Karpas-422 (cell line): ENCODE results near the gene LRRC9. TPM values are rescaled to one million over a fixed set of nuclear protein-coding genes. Genes with fewer than 3 reads are reported as not detected.
A peak's percentile ranks its signal among the peaks of the same experiment; 100 is the strongest.

Experiments
- DNase-seq: peaks from one replicate; pipeline ENCODE4 v3.0.0-alpha.2; 2015
- H2AFZ ChIP-seq: fragments of 200-600 bp; sonication (generic); 2 replicates; pipeline ENCODE4 v1.6.1; 2014; ENCODE audit warnings: antibody characterized with exemption, low read length, mixed read lengths
- H3K27ac ChIP-seq: fragments of 200-600 bp; sonication (generic); 2 replicates; pipeline ENCODE4 v1.5.1; 2014; ENCODE audit warnings: mild to moderate bottlenecking, low read length, moderate library complexity
- H3K27me3 ChIP-seq: fragments of 200-600 bp; sonication (generic); 2 replicates; pipeline ENCODE4 v1.6.1; 2014; ENCODE audit warnings: low read length, mixed read lengths
- H3K36me3 ChIP-seq: fragments of 200-600 bp; sonication (generic); 2 replicates; pipeline ENCODE4 v1.6.1; 2014; ENCODE audit warnings: low read length, mixed read lengths; ENCODE audit not compliant: insufficient read depth
- H3K4me1 ChIP-seq: fragments of 200-600 bp; sonication (generic); 2 replicates; pipeline ENCODE4 v1.6.1; 2014; ENCODE audit warnings: mild to moderate bottlenecking, low read length, mixed read lengths
- H3K4me2 ChIP-seq: fragments of 200-600 bp; sonication (generic); 2 replicates; pipeline ENCODE4 v1.6.1; 2014; ENCODE audit warnings: low read length, low read depth, mild to moderate bottlenecking; ENCODE audit not compliant: poor library complexity, severe bottlenecking
- H3K4me3 ChIP-seq: fragments of 200-600 bp; sonication (generic); 2 replicates; pipeline ENCODE4 v1.5.1; 2014; ENCODE audit warnings: mild to moderate bottlenecking, antibody characterized with exemption, low read length, mixed read lengths
- H3K79me2 ChIP-seq: fragments of 200-600 bp; sonication (generic); 2 replicates; pipeline ENCODE4 v1.6.1; 2014; ENCODE audit warnings: mild to moderate bottlenecking, low read length, mixed read lengths
- H3K9ac ChIP-seq: fragments of 200-600 bp; sonication (generic); 2 replicates; pipeline ENCODE4 v1.6.0; 2014; ENCODE audit warnings: low read length
- H3K9me2 ChIP-seq: fragments of 200-600 bp; sonication (generic), shearing (Covaris generic); replicated peaks from 2 replicates; pipeline ENCODE4 v1.6.0; 2014; ENCODE audit warnings: mild to moderate bottlenecking, low read length, moderate library complexity; ENCODE audit not compliant: insufficient read depth
- H3K9me3 ChIP-seq: fragments of 300-700, 200-600 bp; sonication (generic); 2 replicates; pipeline ENCODE4 v1.6.1; 2014; ENCODE audit warnings: low read length, mixed read lengths
- H4K20me1 ChIP-seq: fragments of 200-600 bp; sonication (generic); 2 replicates; pipeline ENCODE4 v1.6.1; 2014; ENCODE audit warnings: mild to moderate bottlenecking, antibody characterized with exemption, low read length, low read depth; ENCODE audit not compliant: insufficient read depth
- total RNA-seq: library from RNA; depleted of rRNA; stranded (reverse); fragments of >200 nt; shearing (Covaris generic); gene quantifications from 2 replicates; pipeline ENCODE4 v1.2.3, GENCODE V29; 2014; ENCODE audit warnings: low replicate concordance; rRNA removed

The LRRC9 gene
- total RNA-seq: not detected in 2 replicates

DNA sequence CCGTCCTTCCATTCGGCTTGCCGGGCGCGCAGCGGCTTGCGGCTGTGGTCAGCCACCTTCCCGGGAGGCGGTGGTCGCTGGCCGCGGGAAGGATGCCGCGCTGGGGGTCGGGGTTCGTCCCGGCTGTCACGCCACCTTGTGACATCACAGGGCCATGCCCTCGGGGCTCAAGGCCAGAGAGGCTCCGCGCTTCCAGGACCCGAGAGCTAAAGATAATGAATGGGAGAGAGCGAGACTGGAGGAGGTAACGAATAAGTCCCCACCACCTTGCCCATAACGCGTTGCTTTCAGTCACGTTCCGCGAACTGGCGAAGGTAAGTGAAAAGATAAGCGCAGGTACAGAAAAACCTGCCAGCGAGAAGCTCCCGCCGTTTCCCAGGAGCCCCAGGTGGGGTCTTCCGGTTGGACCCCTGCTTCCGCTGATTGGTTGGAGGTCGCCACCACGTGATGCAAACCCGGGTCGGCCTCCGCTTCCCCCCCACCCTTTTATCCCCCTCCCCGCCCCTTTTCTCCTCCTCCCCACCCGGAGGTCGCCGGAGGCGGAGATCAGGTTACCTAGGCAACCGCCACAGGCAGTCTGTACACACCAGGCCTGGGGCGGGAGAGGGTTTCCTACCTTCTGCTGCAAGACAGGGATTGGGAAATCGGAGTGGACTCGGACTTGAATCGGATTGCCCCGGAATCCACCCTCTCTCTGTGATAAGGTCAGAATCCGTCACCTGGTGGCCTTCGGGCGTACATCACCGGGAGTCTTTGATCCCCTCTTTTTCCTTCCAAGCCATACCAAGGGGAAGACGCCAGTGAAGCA is at the start of gene LRRC9:
Gene LRRC9, plus strand, starts transcription at position 575 of the 808 bp plus-strand sequence.
- H3K4me2 ChIP-seq: peak within 1 kb of the TSS; percentile 85
- peak within 1 kb of the TSS; percentile 91 for H2AFZ ChIP-seq
- no peaks in the 10 kb centered on the region for H3K79me2 ChIP-seq
- no peaks in the 10 kb centered on the region for H3K9me2 ChIP-seq
- H3K27ac ChIP-seq: no peak within 1 kb of the TSS
- H3K27me3 ChIP-seq: peaks cover 5% of the 10 kb centered on the region; the same call in 1 of the 2 replicates
- H3K9ac ChIP-seq: peak within 1 kb of the TSS; percentile 59
- H3K9me3 ChIP-seq: no peaks in the 10 kb centered on the region
- no peaks in the 10 kb centered on the region for H3K36me3 ChIP-seq
- H3K4me3 ChIP-seq: peak within 1 kb of the TSS; percentile 73
- DNase-seq: peak; percentile 61
- H4K20me1 ChIP-seq: no peaks in the 10 kb centered on the region
- peaks cover 9% of the 10 kb centered on the region for H3K4me1 ChIP-seq

DNA sequence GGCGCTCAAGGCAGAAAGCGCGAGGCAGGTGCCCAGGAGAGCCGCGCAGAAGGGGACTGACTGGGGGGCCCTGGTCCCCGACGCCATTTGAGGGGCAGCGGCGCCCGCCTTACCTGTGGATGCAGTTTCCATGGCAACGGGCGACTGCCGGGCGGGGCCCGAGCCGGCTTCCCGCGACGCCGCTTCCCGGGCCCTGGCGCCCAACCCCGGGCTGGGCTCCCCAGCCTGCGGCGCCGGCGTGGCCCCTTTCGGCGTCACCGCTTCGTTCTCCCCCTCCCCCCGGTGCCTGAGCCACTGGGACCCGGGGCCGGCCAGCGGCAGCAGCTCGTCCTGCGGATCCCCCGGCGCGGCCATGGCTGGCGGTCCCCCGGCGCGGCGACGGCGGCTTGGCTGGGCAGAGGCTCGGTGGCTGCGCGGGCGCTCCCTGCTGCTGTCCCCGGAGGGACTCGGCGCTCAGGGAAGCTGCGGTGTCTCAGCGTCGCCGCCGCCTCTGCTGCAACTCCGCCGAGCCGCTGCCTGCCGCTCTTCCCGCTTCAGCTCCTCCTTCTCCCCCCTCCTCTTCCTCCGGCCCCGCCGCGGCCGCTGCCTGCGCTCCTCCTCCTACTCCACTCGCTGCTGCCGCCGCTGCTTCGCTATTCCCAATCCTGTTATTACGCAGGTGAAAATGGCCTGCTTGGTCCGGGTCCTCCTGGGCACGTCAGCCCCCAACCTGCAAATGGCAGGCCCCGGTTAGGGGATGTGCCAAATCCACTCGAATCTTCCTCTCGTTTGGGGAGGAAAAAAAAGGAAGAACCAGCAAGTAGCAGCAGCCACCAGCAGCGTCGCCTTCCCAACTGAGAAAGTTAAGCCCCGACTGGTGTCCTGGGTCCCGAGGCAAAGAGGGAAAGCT is 49.4 kb upstream of the LRRC9 start, which contains the start of gene RTN1:
Gene RTN1, minus strand, starts transcription at position 500 of the 889 bp plus-strand sequence. Its CDS starts 146 bp downstream, at position 354.
- H3K9me3 ChIP-seq: no peaks in the 10 kb centered on the region
- peak within 1 kb of the TSS; percentile 89 for H2AFZ ChIP-seq
- H3K9me2 ChIP-seq: no peaks in the 10 kb centered on the region
- peak within 1 kb of the TSS; percentile 88 for H3K4me2 ChIP-seq
- peak within 1 kb of the TSS; percentile 54 for H3K9ac ChIP-seq
- no peaks in the 10 kb centered on the region for H4K20me1 ChIP-seq
- peak; percentile 57 for DNase-seq
- no peak within 1 kb of the TSS for H3K27ac ChIP-seq
- peak within 1 kb of the TSS; percentile 64 for H3K4me3 ChIP-seq
- H3K36me3 ChIP-seq: no peaks in the 10 kb centered on the region
- no peaks in the 10 kb centered on the region for H3K79me2 ChIP-seq
- 0 out of 2 replicates have a peak, but pooled peaks cover 3% of the 10 kb centered on the region for H3K27me3 ChIP-seq
- peaks cover 15% of the 10 kb centered on the region for H3K4me1 ChIP-seq

DNA sequence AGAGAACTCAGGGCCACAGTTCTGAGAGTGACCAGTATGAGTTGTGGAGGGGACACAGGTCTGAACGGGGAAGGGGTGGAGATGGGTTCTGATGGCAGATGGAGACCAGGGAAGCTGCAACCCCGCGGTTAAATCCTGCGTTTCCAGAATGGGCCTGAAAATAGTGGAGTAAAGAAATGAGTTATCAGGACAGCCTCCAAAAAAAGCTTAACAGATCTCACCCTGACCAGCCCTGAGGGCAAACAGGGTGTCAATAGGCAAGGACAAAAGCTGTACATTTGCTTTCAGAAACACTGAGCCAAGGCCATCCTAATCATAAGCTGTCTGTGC is 48.8 kb upstream of the LRRC9 start:
- Histone ChIP-seq H4K20me1 (no peaks in the 10 kb centered on the region), H3K4me2 (peak overlapping the region; percentile 88), H3K36me3 (no peaks in the 10 kb centered on the region), H3K9me2 (no peaks in the 10 kb centered on the region), H2AFZ (peak overlapping the region; percentile 89; the same call in 1 of the 2 replicates), H3K9ac (peak overlapping the region; percentile 54; the same call in 1 of the 2 replicates), H3K4me1 (peaks cover 15% of the 10 kb centered on the region), H3K27me3 (0 out of 2 replicates have a peak, but pooled peaks cover 3% of the 10 kb centered on the region), H3K9me3 (no peaks in the 10 kb centered on the region), H3K4me3 (peak overlapping the region; percentile 64), H3K27ac (no peak overlapping the region), H3K79me2 (no peaks in the 10 kb centered on the region)
- DNase-seq: no peak

DNA sequence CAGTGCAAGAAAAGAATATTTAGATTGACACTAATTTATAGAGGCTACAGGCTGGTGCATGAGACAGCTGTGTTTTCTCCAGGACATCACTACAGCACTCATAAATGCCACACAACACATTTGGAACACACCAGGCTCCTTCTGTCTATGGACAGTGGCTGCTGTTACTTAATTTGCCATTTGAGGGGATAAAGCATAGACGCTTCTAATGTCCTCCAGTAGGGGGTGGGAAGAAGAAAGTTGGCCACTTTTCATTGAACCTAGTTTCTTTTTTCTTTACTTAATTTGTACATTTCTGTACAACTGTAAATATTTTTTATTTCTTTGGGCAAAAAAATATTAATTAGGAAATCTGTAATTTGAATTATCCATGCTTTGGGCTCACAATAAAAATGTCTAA is 37.0 kb upstream of the LRRC9 start:
- Histone ChIP-seq H3K9ac (no peak overlapping the region), H3K4me3 (no peak overlapping the region), H3K79me2 (no peaks in the 10 kb centered on the region), H3K4me2 (no peak overlapping the region), H4K20me1 (no peaks in the 10 kb centered on the region), H3K9me2 (no peaks in the 10 kb centered on the region), H3K27ac (no peak overlapping the region), H2AFZ (no peak overlapping the region), H3K9me3 (no peaks in the 10 kb centered on the region), H3K27me3 (no peaks in the 10 kb centered on the region), H3K36me3 (no peaks in the 10 kb centered on the region), H3K4me1 (no peaks in the 10 kb centered on the region)
- DNase-seq: peak; percentile 60

DNA sequence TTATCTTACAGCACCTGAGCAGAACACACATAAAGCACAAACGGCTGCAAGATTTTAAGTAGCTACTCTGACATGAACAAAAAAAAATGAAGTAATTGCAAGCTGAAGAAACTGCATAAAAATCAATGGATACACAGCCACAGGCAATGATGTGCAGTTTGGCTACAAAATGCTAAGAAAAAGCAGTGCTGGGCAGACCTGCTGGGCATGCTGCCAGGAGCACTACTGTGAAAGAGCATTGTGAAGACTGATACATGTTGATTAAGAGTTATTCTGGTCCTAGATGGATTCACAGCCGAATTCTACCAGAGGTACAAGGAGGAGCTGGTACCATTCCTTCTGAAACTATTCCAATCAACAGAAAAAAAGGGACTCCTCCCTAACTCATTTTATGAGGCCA is 29.3 kb upstream of the LRRC9 start:
- Histone ChIP-seq H3K4me1 (no peaks in the 10 kb centered on the region), H3K4me3 (no peak overlapping the region), H3K36me3 (no peaks in the 10 kb centered on the region), H4K20me1 (no peaks in the 10 kb centered on the region), H2AFZ (no peak overlapping the region), H3K27ac (no peak overlapping the region), H3K4me2 (no peak overlapping the region), H3K9me2 (no peaks in the 10 kb centered on the region), H3K9me3 (no peaks in the 10 kb centered on the region), H3K9ac (no peak overlapping the region), H3K79me2 (no peaks in the 10 kb centered on the region), H3K27me3 (0 out of 2 replicates have a peak, but pooled peaks cover 3% of the 10 kb centered on the region)
- DNase-seq: no peak

DNA sequence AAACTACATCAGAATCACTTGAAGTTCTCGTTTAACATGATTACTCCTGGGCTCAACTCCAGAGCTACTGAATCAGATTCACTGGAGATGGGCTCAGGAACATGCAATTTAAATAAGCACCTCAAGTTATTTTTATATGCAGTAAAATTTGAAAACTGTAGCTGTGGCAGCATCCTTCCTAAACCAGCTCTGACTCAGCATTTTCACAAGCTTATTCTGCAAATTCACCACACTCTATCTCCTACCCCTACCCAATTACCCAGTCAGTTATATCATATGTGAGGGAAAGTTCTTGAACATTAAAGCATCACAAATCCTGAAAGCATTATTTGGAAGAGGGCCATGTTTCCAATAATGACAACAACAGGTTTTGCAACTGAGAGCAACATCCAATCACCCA is 24.2 kb upstream of the LRRC9 start:
- no peak overlapping the region for H3K4me3 ChIP-seq
- H3K36me3 ChIP-seq: no peaks in the 10 kb centered on the region
- H3K9me3 ChIP-seq: no peaks in the 10 kb centered on the region
- no peak for DNase-seq
- no peak overlapping the region for H3K4me2 ChIP-seq
- H3K4me1 ChIP-seq: no peaks in the 10 kb centered on the region
- H3K27me3 ChIP-seq: no peaks in the 10 kb centered on the region
- no peak overlapping the region for H3K27ac ChIP-seq
- H4K20me1 ChIP-seq: no peaks in the 10 kb centered on the region
- H3K9ac ChIP-seq: no peak overlapping the region
- H3K79me2 ChIP-seq: no peaks in the 10 kb centered on the region
- no peaks in the 10 kb centered on the region for H3K9me2 ChIP-seq
- no peak overlapping the region for H2AFZ ChIP-seq

DNA sequence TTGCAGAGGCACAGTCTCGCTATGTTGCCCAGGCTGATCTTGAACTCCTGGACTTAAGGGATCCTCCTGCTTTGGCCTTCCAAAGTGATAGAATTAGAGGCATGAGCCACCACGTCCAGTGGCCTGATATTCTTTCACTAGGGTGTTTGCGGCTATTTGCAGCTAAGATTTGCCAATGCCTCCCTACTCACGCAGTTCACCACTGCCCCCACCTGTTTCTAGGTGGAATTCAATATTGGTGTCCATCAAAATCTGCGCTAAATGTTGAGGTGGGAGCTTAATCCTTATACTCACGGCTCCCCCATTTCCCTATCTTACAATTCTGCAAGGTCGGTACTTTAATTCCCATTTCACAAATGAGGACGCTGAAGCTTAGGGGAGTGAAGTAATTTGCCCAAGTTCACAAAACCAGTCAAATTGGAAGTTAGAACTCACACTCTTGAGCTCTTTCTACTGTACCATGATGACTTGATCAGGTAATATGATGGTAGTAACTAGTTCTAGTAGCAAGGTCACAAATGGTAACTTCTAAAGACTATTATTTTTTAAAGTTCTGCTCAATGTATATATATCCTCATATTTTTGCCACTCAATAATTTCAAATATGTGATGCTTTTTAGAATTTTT is 22.1 kb upstream of the LRRC9 start:
- no peaks in the 10 kb centered on the region for H4K20me1 ChIP-seq
- no peak overlapping the region for H3K4me2 ChIP-seq
- no peak overlapping the region for H2AFZ ChIP-seq
- no peaks in the 10 kb centered on the region for H3K4me1 ChIP-seq
- H3K27ac ChIP-seq: no peak overlapping the region
- no peaks in the 10 kb centered on the region for H3K36me3 ChIP-seq
- no peak overlapping the region for H3K4me3 ChIP-seq
- no peaks in the 10 kb centered on the region for H3K79me2 ChIP-seq
- H3K9me3 ChIP-seq: no peaks in the 10 kb centered on the region
- 0 out of 2 replicates have a peak, but pooled peaks cover 4% of the 10 kb centered on the region for H3K27me3 ChIP-seq
- H3K9ac ChIP-seq: no peak overlapping the region
- H3K9me2 ChIP-seq: no peaks in the 10 kb centered on the region
- peak; percentile 79 for DNase-seq
